OCI-M1 (cell line): ENCODE results near the gene EXOSC5.
"Not testable (repeated sequence)": the region's sequence is repeated elsewhere in the genome, so short reads cannot be mapped to it uniquely, and the experiment has no call there.

ENCODE experiments used
- DNase-seq: peaks from one replicate; lab custom pipeline; 2025; lab: John Stamatoyannopoulos, UW

Gene EXOSC5

DNA sequence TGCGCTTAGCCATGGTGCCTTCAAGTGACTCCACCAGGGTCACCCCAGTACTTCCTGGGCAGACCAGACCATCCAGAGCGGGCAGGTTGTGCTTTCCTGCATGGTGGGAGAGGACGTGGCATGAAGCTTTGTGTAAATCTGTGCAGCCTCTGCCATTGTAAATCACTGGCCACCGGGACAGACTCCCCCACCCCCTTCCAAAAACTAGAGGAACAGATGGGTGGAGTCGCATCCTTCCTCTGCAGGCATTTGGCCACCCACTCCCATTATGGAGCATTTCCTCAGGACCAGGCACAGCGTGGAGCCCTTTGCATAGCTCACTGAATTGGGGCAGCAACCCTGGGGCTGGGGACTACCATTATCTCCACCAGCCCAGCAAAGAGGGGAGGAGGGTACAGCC is 8.6 kb upstream of the EXOSC5 start:
- no peak for DNase-seq

DNA sequence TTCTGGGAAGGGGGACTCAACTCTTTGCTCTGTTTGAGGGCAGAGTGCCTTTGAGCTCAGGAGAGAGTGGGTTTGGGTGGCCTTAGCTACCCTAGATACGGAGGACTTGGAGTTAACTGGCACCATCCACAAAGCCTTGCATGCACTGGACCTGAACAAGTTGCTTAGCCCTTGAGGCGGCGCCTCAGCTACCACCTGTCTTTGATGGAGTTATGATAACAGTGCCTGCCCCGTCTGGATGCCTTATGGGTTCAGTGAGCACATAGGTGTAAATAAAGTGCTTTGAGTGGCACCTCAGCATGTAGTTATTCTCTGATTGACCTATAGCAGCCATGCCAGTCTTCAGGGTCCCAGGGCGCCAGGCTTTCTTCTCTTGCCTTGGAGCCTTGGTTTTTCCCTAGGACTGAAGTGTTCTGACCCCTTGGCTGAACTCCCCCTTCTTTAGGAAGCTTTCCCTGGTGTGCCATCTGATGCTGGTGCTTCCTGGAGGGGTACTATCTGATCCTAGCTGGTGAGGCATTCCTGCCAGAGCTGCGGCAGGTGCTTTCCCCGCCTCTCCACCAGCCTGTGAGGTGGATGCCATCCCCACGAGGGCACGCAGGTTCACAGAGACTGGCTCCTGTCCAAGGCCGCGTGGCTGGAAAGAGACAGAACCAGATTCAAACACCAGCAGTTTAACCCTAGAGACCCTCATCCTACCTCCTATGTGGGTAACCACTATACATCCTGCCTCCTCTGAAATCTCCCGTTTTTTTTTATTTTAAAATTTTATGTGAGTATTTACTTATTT is 6.2 kb upstream of the EXOSC5 start:
- no peak for DNase-seq

DNA sequence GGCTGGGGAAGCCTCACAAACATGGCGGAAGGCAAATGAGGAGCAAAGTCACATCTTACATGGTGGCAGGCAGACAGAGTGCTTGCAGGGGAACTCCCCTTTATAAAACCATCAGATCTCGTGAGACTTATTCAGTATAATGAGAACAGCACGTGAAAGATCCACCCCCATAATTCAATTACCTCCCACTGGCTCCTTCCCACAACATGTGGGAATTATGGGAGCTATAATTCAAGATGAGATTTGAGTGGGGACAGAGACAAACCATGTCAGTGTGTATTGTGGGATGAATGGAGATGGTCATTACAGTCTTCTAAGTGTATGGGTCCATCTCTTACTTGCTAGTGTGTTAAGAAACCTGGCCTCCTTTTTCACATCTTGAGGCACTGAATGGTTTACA is 4.9 kb upstream of the EXOSC5 start:
- no peak for DNase-seq

DNA sequence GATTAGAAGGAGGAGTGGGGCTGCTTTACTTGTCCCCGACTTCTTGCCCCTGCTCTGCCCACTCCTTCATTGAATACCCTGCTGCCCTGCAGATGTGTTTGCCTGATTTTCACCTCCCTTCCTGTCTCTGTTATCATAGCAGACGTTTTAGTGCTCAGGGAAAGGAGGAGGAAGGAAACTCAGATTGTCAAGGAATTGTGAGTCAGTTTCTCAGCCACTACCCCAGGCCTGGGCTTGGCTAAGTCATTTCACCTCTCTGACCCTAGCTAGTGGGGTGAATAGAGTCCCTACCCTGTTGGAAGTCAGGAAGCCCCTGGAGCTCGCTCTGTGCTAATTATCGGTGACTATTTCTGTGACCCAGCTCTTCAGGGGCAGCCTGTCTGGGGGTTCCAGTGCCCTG is 4.3 kb upstream of the EXOSC5 start:
- DNase-seq, result no peak

DNA sequence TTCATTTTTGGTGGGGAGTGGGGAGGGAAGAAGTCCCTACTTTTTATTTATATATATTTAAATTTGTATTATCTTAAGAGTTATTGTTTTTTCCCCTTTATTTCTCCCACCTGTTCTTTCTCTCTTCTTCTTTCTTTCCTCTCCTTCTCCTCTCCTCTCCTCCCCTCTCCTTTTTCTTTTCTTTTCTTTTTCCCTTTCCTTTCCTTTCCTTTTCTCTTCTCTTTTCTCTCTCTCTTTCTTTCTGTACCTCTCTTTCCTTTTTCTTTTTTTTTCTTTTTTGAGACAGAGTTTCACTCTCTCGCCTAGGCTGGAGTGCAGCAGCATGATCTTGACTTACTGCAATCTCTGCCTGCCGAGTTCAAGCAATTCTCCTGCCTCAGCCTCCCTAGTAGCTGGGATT is 2.4 kb upstream of the EXOSC5 start:
- no peak for DNase-seq

DNA sequence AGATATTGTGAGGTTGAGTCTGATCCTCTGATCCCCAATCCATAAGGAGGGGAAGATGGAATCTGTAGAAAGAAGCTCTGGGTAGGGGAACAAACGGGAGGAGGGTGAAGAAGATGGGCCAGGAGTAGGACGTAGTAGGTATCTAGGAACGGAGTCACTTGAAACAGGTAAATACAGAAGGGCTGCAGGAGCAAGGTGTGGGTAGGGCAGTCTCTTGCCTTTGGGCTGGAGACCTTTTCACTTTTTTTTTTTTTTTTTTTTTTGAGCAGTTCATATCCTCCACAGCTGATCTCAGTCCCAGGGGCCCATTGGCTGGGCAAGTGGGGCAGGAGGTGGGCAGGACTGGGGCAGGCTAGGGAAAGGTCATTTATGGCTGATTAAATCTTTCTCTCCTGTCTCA is 1.9 kb upstream of the EXOSC5 start:
- DNase-seq, result no peak

DNA sequence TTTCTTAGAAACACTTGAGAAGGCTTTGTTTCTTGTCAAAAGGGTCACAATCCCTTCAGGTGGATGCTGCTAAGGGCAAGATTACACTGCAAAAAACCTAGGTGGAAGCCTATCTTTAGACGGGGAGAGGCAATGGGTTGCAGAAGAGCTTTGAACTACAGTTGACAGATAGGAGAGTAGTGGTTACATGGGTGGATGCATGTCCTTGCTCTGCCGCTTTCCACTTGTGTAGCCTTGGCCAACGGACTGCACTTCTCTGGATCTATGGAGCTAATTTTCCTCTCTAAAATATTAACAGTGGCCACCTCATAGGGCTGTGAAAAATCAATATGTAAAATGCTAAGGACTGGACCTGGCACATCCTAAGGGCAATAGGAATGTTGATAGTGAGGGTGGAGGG is 1.4 kb upstream of the EXOSC5 start:
- no peak for DNase-seq

DNA sequence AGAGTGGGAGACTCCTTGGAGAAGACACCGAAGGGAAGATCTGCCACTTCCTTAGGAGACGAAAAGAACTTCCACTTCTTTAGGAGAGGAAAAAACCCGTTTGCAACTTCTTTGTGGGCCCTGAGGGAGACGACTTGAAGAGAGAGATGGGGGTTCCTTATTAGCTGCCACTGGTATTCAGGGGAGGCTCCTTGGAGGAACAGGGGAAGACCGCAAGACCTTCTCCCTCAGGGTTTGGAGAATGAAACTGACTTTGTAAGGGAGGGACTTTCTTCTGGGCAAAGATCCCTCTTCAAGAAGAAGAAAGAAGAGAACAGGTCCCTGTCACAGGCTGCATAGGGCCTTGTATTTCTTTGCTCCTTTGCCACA is 875 bp upstream of the EXOSC5 start:
- DNase-seq, result no peak

DNA sequence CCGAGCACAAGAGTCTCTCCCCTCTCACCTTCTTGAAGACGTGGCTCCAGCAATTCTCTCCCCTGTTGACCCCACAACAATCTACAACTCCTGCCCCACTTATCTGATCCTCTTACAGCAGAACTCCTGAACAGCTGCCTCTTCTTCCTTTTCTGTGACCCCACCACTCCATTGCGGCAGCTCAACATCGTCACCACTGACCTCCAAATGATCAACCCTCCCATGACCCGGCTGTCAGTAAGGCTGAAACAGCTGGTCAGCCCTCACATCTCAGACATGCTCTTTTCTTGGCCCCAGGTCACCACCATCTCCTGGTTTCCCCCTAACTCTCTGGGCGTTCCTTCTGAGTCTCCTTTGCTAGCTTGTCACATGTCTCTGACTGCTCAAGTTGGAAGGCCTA is 1.8 kb downstream of the EXOSC5 start:
- DNase-seq, result no peak

DNA sequence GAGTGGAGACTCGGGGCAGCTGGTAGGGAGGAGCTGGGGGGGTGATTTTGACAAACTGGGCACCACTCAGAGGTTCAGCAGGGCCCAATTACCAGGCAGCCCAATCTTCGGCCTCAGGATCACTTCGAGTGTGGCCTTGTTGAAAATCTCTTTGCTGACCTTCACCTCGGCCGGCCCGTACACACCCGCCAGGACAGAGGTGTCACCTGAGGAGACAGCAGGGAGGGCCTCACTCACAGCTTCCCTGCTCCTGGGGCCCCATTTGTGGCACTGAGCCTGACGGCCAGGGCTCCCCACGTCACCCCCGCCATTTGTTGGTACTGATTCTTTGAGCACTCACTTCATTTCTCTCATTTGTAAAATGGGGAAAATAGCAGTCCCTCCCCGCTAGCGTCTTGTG is 4.4 kb downstream of the EXOSC5 start:
- no peak for DNase-seq

DNA sequence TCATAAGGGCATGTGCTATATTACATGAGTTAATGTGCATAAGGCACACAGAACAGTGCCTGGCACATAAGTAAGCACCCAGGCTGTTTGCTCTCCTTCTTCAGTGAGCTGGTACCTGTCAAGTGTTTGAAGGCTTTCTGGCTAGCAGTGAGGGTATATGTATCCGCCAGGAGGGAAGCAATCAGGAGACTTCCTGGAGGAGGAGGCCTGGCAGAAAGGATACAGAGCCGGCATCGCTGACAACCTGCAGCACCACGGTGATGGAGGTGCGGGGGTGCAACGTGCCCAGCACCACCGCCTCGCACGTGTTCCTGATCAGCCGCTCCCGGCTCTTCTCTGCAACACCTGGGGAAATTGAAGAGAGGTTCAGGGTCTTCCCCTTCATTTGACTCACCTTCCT is 5.5 kb downstream of the EXOSC5 start:
- DNase-seq, result no peak

DNA sequence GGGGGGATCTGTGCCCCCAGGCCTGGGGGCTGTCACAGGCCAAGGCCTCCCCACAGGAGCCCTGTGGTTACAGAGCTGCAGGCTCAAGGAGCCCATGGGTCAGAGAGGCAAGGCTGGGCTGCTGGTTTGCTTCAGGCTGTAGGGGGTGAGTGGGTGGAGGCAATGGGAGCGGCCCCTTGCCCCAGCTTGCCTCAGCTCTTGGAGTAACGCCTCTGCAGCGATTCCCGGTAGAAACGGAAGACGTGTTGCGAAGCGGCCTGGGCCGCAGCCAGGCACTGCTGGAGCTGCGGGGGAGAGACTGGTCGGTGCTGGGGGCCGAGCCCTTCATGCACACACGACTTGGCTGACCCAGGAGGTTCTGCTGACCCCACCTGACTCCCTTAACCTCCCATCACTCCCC is 10.7 kb downstream of the EXOSC5 start:
- DNase-seq, result no peak

DNA sequence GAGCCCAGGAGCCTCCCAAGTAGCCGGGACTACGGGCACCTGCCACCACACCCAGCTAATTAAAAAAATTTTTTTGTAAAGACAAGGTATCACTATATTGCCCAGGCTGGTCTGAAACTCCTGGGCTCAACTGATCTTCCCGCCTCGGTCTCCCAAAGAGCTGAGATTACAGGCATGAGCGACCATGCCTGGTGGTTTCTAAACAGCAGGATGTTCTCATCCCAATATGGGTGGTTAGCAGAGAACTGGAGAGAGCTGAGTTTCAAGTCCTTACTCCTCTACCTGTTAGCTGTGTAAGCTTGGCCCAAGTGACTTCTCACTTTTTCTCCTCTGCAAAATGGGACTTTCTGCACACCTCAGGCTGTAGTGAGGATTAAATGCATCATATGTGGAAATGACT is 12.8 kb downstream of the EXOSC5 start:
- no peak for DNase-seq

DNA sequence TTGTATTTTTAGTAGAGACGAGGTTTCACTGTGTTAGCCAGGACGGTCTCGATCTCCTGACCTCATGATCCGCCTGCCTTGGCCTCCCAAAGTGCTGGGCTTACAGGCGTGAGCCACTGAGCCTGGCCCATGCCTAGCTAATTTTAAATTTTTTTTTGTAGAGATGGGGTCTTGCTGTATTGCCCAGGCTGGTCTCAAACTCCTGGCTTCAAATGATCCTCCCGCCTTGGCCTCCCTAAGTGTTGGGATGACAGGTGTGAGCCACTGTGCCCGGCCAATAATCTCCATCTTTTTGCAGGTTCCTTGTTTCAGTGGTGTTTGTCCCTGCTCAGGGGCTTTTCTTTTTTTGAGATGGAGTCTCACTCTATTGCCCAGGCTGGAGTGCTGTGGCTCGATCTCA is 15.6 kb downstream of the EXOSC5 start:
- not testable (repeated sequence) for DNase-seq

DNA sequence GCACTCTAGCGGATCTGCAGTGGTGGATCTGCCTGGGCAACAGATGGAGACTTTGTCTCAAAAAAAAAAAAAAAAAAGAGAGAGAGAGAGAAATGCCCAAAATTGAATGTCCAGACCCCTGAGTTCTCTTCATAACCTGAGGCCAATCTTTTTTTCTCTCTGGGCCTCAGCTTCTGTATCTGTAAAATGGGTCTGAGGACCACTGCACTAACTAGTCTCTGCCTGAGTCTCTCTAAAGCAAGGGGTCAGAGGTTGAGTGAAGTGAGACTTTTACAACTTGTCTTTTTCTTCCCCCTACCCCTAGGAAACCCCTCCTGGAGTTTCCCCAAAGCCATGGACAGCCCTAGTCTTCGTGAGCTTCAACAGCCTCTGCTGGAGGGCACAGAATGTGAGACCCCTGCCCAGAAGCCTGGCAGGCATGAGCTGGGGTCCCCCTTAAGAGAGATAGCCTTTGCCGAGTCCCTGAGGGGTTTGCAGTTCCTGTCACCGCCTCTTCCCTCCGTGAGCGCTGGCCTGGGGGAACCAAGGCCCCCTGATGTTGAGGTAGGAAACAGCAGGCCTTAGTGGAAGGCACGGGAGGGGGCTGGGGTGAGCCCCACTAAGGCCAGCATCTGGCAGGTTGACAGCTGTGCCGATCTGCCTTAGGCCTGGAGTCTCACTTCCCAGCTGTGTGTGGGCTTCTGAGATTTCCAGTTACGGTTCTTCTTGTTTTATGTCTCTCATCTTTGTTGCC is 19.0 kb downstream of the EXOSC5 start:
- no peak for DNase-seq

DNA sequence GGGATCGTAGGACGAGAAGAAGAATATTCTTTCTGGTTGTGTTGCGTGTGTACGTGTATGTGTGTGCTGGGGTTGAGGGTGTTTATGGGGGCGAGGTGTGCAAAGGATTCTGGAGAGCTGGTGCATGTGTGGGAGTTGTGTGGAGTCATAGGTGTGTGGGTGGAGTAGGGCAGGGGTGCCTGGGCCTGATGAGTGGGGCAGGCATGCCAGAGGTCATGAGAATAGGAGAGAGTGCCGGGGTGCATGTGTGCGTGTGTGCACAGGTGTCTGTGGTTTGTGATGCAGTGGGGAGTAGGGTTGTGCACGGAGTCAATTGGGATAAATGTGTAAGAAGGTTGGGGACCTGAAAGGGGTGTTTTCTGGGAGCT is 20.2 kb downstream of the EXOSC5 start:
- DNase-seq, result no peak

DNA sequence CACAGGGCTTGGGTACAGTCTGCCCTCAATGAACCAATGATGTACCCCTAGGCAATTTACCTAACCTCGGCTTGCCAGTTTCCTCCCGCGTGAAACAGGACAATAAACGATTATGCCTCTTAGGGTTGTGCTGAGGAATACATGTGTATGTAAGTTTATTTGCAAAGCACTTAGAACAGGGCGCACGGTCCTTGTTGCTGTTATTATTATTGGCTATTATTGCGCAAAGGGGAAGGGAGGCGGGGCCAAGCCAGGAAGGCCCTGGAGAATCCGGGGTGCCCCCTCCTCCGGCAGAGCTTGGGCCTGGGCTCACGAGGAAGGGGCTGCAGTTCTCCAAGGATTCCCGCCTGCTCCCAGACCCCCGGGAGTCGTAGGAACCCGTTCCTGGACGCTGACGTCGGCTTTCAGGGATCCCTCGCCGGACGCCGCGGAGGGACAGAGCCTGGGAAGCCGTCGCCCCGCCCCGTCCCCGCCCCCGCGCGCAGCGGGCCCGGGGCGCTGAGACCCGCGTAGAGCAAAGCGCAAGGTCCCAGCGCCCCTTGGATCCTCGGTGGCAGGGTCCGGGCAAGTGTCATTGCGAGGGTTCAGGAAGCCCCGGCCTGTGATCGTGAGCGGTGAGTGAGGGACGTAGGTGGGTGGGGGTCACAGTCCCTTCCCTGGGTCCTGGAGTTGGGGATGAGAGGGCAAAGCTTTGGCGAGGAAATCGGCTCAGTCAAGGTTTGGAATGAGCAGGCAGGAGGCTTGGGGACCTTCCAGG is 20.7 kb downstream of the EXOSC5 start, which contains the start of gene TMEM91:
Gene TMEM91, plus strand, starts transcription at position 293 of the 757 bp plus-strand sequence. CDS start 1,777 bp downstream, outside the sequence.
- no peak for DNase-seq

DNA sequence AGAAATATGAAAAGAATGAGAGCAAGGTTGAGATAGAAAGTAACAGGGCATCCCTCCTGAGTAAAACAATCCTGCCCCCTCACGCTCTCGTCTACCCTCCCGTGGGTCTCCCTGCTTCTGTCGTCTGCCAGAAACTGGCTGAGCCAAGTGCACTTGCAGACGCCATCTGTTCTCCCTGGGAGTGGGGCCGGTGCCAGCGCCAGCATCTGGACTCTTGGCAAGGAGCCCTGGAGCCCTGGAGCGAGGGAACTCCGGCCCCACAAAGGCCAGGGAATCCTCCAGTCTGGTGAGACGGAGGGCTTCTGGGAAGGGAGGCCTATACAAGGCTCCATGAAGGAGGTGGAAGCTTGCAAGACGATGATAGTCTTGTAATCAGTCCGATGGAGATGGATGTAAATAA is 23.2 kb downstream of the EXOSC5 start:
- DNase-seq, result no peak

DNA sequence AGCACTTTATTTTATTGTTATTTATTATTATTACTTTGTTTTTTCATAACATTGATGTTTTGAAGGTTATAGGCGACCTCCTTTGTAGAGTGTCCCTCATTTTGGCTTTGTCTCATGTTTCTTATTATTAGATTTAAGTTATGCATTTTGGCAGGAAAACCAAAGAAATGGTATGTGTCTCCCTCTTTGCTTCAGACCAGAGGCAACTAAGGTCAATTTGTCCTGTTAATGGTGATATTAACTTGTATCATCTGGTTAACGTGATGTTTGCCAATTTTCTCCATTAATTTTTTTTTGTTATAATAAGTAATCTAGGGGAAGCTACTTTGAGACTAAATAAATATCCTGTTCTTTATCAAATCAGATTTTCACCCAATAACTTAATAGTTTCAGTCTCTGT is 24.7 kb downstream of the EXOSC5 start:
- no peak for DNase-seq

DNA sequence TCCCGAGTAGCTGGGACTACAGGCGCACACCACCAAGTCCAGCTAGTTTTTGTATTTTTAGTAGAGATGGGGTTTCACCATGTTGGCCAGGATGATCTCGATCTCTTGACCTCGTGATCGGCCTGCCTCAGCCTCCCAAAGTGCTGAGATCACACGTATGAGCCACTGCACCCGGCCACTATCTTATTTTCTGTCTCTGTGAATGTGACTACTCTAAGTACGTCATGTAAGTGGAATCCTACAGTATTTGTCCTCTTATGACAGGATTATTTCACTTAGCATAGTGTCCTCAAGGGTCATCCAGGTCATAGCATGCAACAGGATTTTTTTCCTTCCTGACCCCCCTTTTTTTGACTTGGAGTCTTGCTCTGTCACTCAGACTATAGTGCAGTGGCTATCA is 25.6 kb downstream of the EXOSC5 start:
- DNase-seq, result no peak

DNA sequence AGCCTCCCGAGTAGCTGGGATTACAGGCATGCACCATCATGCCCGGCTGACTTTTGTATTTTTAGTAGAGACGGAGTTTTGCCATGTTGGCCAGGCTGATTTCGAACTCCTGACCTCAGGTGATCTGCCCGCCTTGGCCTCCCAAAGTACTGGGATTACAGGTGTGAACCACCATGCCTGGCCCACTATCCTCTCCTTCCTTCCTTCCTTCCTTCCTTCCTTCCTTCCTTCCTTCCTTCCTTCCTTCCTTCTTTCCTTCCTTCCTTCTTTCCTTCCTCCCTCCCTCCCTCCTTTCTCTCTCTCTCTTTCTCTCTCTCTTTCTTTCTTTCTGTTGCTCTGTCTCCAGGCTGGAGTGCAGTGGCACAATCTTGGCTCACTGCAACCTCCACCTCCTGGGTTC is 26.0 kb downstream of the EXOSC5 start:
- not testable (repeated sequence) for DNase-seq

DNA sequence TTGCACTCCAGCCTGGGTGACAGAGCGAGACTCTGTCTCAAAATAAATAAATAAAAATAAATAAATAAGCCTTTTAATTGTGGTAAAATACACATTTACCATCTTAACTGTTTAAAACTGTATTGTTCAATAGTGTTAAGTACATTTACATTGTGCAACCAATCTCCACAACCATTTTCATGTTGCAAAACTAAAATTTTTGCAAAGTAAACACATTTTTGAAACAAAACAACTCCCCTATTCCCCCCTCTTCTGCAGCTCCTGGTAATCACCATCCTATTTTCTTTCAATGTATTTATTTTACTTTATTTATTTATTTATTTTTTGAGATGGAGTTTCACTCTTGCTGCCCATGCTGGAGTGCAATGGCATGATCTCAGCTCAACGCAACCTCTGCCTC is 27.4 kb downstream of the EXOSC5 start:
- DNase-seq, result no peak

DNA sequence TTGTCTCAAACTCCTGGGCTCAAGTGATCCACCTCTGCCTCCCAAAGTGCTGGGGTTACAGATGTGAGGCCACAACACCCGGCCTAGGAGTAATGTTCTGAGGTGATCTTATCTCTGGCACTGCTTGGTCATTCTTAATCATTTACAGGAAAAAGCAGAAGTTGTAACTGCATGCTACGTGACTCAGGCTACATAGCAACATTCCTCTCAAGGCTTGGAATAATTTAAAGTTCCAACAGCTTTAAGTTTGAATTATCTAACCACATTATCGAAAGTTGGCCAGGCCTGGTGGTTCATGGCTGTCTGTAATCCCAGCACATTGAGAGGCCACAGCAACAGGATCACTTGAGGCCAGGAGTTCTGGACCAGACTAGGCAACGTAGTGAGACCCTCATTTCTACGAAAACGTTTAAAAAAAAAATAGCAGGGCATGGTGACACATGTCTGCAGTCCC is 29.3 kb downstream of the EXOSC5 start:
- DNase-seq, result peak; percentile 98
